ENCODE data around the gene APP.
"Not testable (repeated sequence)": the region's sequence is repeated elsewhere in the genome, so short reads cannot be mapped to it uniquely, and the experiment has no call there.

APP gene

GRCh38 chr21:26098772-26099397, 71.7 kb downstream of the APP start:
- Histone ChIP-seq H3K4me1 (ENCODE audit: insufficient read depth, low read length) (peaks cover 8% of the 10 kb centered on the region), H3K9me3 (ENCODE audit: low read length) (peaks cover 3% of the 10 kb centered on the region), H3K36me3 (ENCODE audit: insufficient read depth, low read length) (peaks cover 3% of the 10 kb centered on the region), H3K4me3 (ENCODE audit: low read length) (no peak overlapping the region), H2AFZ (ENCODE audit: low read depth, low read length) (no peak overlapping the region), H3K27me3 (ENCODE audit: insufficient read depth, low read length) (no peaks in the 10 kb centered on the region)

- no peaks in the 10 kb centered on the region for H3K36me3 ChIP-seq (ENCODE audit: insufficient read depth, low read length)
- no peaks in the 10 kb centered on the region for H3K9me3 ChIP-seq (ENCODE audit: low read length)
- H3K27me3 ChIP-seq (ENCODE audit: insufficient read depth, low read length) = no peaks in the 10 kb centered on the region
- H3K4me1 ChIP-seq (ENCODE audit: insufficient read depth, low read length) = peaks cover 17% of the 10 kb centered on the region
- H2AFZ ChIP-seq (ENCODE audit: low read depth, low read length) = no peak overlapping the region
- no peak overlapping the region for H3K4me3 ChIP-seq (ENCODE audit: low read length)
These were observed 73.1 kb downstream of the APP start for GRCh38 chr21:26097475-26097874.

- Histone ChIP-seq H3K9me3 (ENCODE audit: low read length) (no peaks in the 10 kb centered on the region), H3K36me3 (ENCODE audit: insufficient read depth, low read length) (no peaks in the 10 kb centered on the region), H3K27me3 (ENCODE audit: insufficient read depth, low read length) (no peaks in the 10 kb centered on the region), H3K4me1 (ENCODE audit: insufficient read depth, low read length) (peaks cover 17% of the 10 kb centered on the region), H2AFZ (ENCODE audit: low read depth, low read length) (no peak overlapping the region), H3K4me3 (ENCODE audit: low read length) (no peak overlapping the region)
These were observed 73.8 kb downstream of the APP start for GRCh38 chr21:26096494-26097371.

GRCh38 chr21:26095131-26095530, 75.4 kb downstream of the APP start:
- Histone ChIP-seq H3K4me1 (ENCODE audit: insufficient read depth, low read length) (peaks cover 17% of the 10 kb centered on the region), H3K27me3 (ENCODE audit: insufficient read depth, low read length) (no peaks in the 10 kb centered on the region), H3K36me3 (ENCODE audit: insufficient read depth, low read length) (peaks cover 1% of the 10 kb centered on the region), H2AFZ (ENCODE audit: low read depth, low read length) (no peak overlapping the region), H3K4me3 (ENCODE audit: low read length) (no peak overlapping the region), H3K9me3 (ENCODE audit: low read length) (no peaks in the 10 kb centered on the region)

GRCh38 chr21:26093122-26093521, 77.4 kb downstream of the APP start:
- peaks cover 20% of the 10 kb centered on the region for H3K36me3 ChIP-seq (ENCODE audit: insufficient read depth, low read length)
- H3K4me1 ChIP-seq (ENCODE audit: insufficient read depth, low read length) = peaks cover 9% of the 10 kb centered on the region
- no peak overlapping the region for H3K4me3 ChIP-seq (ENCODE audit: low read length)
- no peaks in the 10 kb centered on the region for H3K27me3 ChIP-seq (ENCODE audit: insufficient read depth, low read length)
- H3K9me3 ChIP-seq (ENCODE audit: low read length) = no peaks in the 10 kb centered on the region
- H2AFZ ChIP-seq (ENCODE audit: low read depth, low read length) = no peak overlapping the region

- H3K4me1 ChIP-seq (ENCODE audit: insufficient read depth, low read length) = peaks cover 9% of the 10 kb centered on the region
- H3K27me3 ChIP-seq (ENCODE audit: insufficient read depth, low read length) = no peaks in the 10 kb centered on the region
- no peak overlapping the region for H3K4me3 ChIP-seq (ENCODE audit: low read length)
- H2AFZ ChIP-seq (ENCODE audit: low read depth, low read length) = no peak overlapping the region
- H3K9me3 ChIP-seq (ENCODE audit: low read length) = no peaks in the 10 kb centered on the region
- peaks cover 30% of the 10 kb centered on the region for H3K36me3 ChIP-seq (ENCODE audit: insufficient read depth, low read length)
These were observed 79.0 kb downstream of the APP start for GRCh38 chr21:26091480-26092018.

GRCh38 chr21:26089730-26090129, 80.8 kb downstream of the APP start:
- Histone ChIP-seq H3K36me3 (ENCODE audit: insufficient read depth, low read length) (peaks cover 32% of the 10 kb centered on the region), H2AFZ (ENCODE audit: low read depth, low read length) (no peak overlapping the region), H3K9me3 (ENCODE audit: low read length) (no peaks in the 10 kb centered on the region), H3K4me1 (ENCODE audit: insufficient read depth, low read length) (peaks cover 9% of the 10 kb centered on the region), H3K4me3 (ENCODE audit: low read length) (no peak overlapping the region), H3K27me3 (ENCODE audit: insufficient read depth, low read length) (no peaks in the 10 kb centered on the region)

GRCh38 chr21:26087223-26087918, 83.2 kb downstream of the APP start:
- H3K36me3 ChIP-seq (ENCODE audit: insufficient read depth, low read length) = peaks cover 32% of the 10 kb centered on the region
- H3K27me3 ChIP-seq (ENCODE audit: insufficient read depth, low read length) = no peaks in the 10 kb centered on the region
- no peak overlapping the region for H3K4me3 ChIP-seq (ENCODE audit: low read length)
- H3K4me1 ChIP-seq (ENCODE audit: insufficient read depth, low read length) = no peaks in the 10 kb centered on the region
- H3K9me3 ChIP-seq (ENCODE audit: low read length) = no peaks in the 10 kb centered on the region
- no peak overlapping the region for H2AFZ ChIP-seq (ENCODE audit: low read depth, low read length)

- H2AFZ ChIP-seq (ENCODE audit: low read depth, low read length) = no peak overlapping the region
- peaks cover 32% of the 10 kb centered on the region for H3K36me3 ChIP-seq (ENCODE audit: insufficient read depth, low read length)
- H3K9me3 ChIP-seq (ENCODE audit: low read length) = no peaks in the 10 kb centered on the region
- H3K4me3 ChIP-seq (ENCODE audit: low read length) = no peak overlapping the region
- H3K27me3 ChIP-seq (ENCODE audit: insufficient read depth, low read length) = no peaks in the 10 kb centered on the region
- H3K4me1 ChIP-seq (ENCODE audit: insufficient read depth, low read length) = no peaks in the 10 kb centered on the region
These were observed 84.7 kb downstream of the APP start for GRCh38 chr21:26085882-26086281.

- Histone ChIP-seq H3K27me3 (ENCODE audit: insufficient read depth, low read length) (no peaks in the 10 kb centered on the region), H3K4me3 (ENCODE audit: low read length) (no peak overlapping the region), H3K36me3 (ENCODE audit: insufficient read depth, low read length) (peaks cover 31% of the 10 kb centered on the region), H3K9me3 (ENCODE audit: low read length) (no peaks in the 10 kb centered on the region), H3K4me1 (ENCODE audit: insufficient read depth, low read length) (no peaks in the 10 kb centered on the region), H2AFZ (ENCODE audit: low read depth, low read length) (no peak overlapping the region)
These were observed 85.4 kb downstream of the APP start for GRCh38 chr21:26085127-26085526.

GRCh38 chr21:26082549-26082948, 88.0 kb downstream of the APP start:
- H3K9me3 ChIP-seq (ENCODE audit: low read length) = no peaks in the 10 kb centered on the region
- no peaks in the 10 kb centered on the region for H3K4me1 ChIP-seq (ENCODE audit: insufficient read depth, low read length)
- H3K36me3 ChIP-seq (ENCODE audit: insufficient read depth, low read length) = peaks cover 8% of the 10 kb centered on the region
- H3K4me3 ChIP-seq (ENCODE audit: low read length) = no peak overlapping the region
- no peaks in the 10 kb centered on the region for H3K27me3 ChIP-seq (ENCODE audit: insufficient read depth, low read length)
- no peak overlapping the region for H2AFZ ChIP-seq (ENCODE audit: low read depth, low read length)

- not testable (repeated sequence) for H3K9me3 ChIP-seq (ENCODE audit: low read length); H3K4me1 ChIP-seq (ENCODE audit: insufficient read depth, low read length); H3K4me3 ChIP-seq (ENCODE audit: low read length); H3K27me3 ChIP-seq (ENCODE audit: insufficient read depth, low read length); H2AFZ ChIP-seq (ENCODE audit: low read depth, low read length); H3K36me3 ChIP-seq (ENCODE audit: insufficient read depth, low read length)
These were observed 89.3 kb downstream of the APP start for GRCh38 chr21:26081175-26081760.

- Histone ChIP-seq H3K9me3 (ENCODE audit: low read length) (no peaks in the 10 kb centered on the region), H3K4me3 (ENCODE audit: low read length) (no peak overlapping the region), H3K4me1 (ENCODE audit: insufficient read depth, low read length) (no peaks in the 10 kb centered on the region), H3K36me3 (ENCODE audit: insufficient read depth, low read length) (no peaks in the 10 kb centered on the region), H2AFZ (ENCODE audit: low read depth, low read length) (no peak overlapping the region), H3K27me3 (ENCODE audit: insufficient read depth, low read length) (no peaks in the 10 kb centered on the region)
These were observed 90.4 kb downstream of the APP start for GRCh38 chr21:26080211-26080610.
